Medulla oblongata (tissue), 1 donor: Measurements from ENCODE around the gene CELA2B.
"Not testable (repeated sequence)": the region's sequence is repeated elsewhere in the genome, so short reads cannot be mapped to it uniquely, and the experiment has no call there.

Source experiments
- DNase-seq: peaks from one replicate; pipeline ENCODE4 v3.0.0-alpha.2; 2015; ENCODE audit errors: extremely low spot score

CELA2B gene

DNA sequence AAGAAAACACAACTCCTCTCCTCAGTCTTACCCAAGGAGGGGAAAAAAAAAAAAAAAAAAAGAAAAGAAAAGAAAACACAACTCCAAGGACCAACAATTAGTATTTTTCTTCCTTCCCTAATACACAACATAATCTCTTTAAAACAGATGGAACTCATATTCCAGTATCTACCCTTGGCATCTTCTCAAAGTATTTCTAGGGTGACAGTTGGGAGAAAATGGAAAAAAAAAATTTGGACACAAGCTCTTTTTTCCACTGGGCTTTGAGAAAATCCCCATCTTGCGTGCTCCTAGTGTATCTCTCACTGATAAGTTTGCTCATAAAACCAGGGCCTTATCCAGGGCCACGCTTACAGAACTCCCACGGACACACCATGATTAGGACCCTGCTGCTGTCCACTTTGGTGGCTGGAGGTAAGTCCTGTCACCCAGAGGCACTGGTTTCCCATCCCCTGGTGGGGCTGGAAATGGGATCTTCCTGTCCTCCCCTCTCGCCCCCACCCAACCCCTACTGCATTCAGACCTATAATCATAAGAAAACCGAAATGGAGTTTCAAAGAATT, at the start of gene CELA2B:
CELA2B (plus strand) TSS at position 353 of the 563 bp plus-strand sequence; CDS start at position 375, 22 bp downstream.
- no peak for DNase-seq

GRCh38 chr1:15426492-15427279, 49.2 kb upstream of the CELA2B start:
- no peak for DNase-seq

- no peak for DNase-seq
Observed at GRCh38 chr1:15427280-15427666, 48.6 kb upstream of the CELA2B start.

- not testable (repeated sequence) for DNase-seq
Observed at GRCh38 chr1:15428252-15428651, 47.7 kb upstream of the CELA2B start.

GRCh38 chr1:15428815-15429435, 47.0 kb upstream of the CELA2B start:
- no peak for DNase-seq

DNA sequence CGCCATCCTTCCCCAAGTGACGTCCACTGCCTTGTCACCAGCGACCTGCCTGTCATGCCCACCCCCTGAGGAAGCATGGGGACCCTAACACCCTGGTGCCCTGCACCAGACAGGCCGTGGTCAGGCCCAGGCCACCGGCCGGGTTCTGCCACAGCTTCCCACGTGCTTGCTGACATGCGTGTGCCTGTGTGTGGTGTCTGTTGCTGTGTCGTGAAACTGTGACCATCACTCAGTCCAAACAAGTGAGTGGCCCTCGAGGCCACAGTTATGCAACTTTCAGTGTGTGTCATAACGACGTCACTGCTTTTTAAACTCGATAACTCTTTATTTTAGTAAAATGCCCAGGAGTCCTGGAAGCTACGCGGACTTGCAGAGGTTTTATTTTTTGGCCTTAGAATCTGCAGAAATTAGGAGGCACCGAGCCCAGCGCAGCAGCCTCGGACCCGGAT, 46.2 kb upstream of the CELA2B start:
- no peak for DNase-seq

DNA sequence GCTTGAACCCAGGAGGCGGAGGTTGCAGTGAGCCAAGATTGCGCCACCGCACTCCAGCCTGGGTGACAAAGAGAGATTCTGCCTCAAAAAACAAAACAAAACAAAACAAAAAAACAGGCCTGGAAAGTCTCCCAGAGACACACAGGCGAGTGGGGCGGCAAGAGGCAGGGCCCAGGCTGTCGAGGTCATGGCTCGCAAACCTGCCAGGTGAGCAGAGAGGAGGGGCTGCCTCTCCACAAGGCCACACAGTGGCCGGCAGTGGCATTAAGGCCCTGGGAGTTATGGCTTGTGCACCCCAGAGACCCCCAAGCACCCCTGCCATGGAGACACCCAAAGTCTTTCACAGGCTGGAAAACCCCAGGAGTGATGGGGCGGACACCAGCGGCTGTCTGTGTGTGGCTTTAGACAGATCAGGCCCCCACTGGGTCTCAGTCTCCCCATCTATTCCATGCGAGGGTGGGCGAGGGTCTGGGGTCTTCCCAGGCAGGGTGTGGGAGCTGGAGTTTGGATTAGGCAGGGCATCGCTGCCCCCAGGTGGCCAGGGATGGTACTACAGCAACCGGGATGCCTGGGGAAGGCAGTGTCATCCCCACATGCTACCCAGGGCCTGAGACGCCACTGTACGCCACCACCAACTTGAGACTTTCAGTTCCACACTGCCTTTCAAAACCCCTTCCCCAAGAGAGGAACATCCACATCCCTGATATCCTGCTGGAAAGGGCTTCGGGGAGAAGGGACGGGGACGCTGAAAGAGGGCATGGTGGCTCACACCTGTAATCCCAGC, 44.9 kb upstream of the CELA2B start:
- peak; percentile 75 for DNase-seq

DNA sequence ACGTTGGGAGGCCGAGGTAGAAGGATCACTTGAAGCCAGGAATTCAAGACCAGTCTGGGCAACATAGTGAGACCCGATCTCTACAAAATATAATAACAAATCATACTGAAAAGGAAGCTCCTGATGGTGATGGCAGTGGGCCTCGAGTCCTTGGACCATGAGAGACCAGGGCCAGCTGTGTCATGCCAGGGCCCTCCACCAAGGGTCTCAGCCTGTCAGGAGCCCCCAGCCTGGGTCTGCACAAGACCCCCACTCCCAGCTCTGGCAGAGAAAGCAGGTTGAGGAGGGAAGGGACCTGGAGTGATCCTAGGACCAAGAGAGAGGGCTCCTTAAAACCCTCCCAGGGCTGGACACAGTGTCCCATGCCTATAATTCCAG, 44.3 kb upstream of the CELA2B start:
- no peak for DNase-seq

- DNase-seq, result no peak
Observed at GRCh38 chr1:15432324-15432723, 43.6 kb upstream of the CELA2B start.

DNA sequence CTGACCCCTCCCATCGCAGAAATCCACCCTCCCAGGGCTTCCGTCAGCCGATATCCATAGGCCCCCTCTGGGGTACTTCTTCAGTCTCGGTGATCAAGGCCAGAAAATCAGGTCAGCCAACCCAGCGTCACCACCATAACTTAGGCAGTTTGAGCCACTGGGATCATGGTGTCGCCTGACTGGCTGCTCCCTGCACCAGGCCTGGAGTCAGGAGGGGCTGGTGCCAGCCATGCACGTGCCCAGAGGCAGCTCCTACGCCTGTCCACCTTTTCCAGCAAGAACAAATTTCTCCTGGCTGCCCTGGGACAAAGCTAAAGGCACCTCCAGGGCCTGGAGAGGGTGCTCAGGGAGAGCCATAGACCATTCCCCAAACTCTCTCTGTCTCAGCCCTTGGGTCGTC, 42.4 kb upstream of the CELA2B start:
- no peak for DNase-seq

DNA sequence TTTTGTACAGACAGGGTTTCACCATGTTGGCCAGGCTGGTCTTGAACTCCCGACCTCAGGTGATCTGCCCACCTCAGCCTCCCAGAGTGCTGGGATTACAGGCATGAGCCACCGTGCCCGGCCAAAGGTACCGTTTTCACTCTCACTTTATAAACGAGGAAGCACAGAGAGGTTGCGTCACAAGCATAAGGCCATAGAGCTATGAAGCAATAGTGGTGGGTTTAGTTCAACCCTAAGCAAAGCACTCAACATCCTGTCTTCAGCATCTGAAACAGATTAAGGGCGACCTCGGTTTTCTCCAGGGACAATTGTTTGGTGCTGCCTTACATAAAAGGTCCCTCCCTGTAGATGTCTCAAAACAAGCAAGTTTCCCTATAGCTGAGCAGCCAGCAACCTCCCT, 41.2 kb upstream of the CELA2B start:
- DNase-seq, result peak; percentile 47

DNA sequence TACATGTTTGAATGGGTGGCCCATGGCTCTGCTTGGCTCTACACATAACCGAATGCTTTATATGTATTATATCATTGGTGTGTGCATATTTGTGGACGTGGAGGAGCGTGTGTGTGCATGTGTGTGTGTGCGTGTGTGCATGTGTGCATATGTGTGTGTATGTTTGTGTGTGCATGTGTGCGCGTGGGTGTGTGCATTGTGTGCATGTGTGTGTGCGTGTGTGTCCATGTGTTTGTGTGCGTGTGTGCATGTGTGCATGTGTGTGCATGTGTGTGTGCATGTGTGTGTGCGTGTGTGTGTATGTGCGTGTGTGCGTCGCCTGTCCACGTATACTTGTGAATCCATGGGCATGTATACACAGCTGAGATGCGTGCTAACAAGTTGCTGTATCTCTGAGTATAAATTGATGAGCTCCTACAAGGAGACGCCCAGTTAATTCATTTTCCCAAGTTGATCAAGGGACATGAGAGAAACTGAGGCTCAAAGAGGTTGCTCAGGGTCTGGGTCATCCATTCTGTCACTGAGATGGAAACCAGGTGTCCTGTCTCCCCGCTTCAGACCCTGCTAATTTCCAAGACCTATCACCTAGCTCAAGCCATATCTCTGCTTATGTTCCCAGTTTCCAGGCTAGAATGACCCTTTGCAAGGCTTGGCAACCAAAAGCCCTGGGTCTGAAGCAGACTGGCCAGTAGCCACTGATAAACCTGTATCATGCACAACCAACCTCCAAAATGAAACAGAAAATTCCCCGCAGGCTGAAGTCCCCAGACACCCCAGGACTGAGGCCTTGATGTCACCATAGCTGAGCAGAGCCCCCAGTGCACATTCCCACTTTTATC, 40.4 kb upstream of the CELA2B start:
- DNase-seq, result no peak

- DNase-seq, result no peak
Observed at GRCh38 chr1:15436881-15437442, 38.9 kb upstream of the CELA2B start.

- no peak for DNase-seq
Observed at GRCh38 chr1:15439325-15439724, 36.6 kb upstream of the CELA2B start.

GRCh38 chr1:15440357-15440756, 35.5 kb upstream of the CELA2B start:
- DNase-seq, result no peak

GRCh38 chr1:15441247-15441646, 34.7 kb upstream of the CELA2B start:
- DNase-seq, result no peak

DNA sequence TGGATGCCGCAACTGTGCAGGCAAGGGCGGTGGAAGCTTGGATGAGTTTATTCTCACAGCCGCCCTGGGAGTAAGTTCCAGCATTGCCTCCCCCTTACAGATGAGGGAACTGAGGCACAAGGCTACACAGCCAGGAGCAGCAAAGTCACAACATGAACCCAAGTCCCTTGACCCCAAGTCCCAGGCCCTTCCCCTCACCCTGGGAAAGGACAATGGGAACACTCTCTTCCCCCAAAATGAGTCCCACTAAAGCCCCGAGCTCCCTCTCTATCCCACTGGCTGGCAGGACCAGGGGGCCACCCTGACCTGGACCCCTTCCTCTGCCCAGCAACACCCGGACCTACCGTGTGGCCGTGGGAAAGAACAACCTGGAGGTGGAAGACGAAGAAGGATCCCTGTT, 33.8 kb upstream of the CELA2B start:
- DNase-seq, result no peak

- no peak for DNase-seq
Observed at GRCh38 chr1:15442759-15443158, 33.1 kb upstream of the CELA2B start.

GRCh38 chr1:15443281-15443680, 32.6 kb upstream of the CELA2B start:
- DNase-seq, result no peak

DNA sequence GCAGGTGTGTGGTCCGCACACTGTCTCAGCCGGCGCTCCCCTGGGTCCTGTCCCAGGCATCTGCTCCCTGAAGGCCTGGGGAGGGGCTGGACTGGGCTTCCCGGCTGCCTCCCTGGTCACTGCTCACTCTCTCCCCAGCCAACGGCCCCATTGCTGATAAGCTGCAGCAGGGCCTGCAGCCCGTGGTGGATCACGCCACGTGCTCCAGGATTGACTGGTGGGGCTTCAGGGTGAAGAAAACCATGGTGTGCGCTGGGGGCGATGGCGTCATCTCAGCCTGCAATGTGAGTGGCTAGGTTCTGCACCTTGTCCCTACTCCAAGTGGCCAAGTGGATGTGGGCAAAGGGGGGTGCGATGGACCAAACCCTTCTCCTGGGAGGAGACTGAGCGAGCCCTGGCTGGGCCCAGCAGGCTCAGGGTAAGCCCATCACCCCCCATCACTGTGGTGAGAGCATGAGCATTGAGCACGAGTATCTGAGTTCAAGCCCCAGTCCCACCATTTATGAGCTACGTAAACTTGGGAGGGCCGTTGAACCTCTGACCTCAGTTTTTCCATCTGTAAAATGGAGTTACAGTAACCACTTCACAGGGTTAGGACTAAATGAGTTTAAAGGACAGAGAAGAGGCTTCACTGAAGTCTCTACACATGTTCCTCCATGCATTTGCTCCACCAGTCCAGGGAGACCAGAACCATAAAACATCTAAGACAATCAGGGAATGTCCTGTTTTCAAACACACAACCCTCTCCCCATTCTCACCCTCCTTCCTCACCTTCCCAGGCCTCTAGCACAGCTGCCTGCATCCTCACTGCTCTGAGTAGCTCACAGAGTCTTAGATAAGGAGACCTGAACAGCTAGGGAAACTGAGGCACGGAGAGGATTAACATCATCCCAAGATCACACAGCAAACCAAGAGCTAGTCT, 31.2 kb upstream of the CELA2B start:
- DNase-seq, result no peak
